Muscle of back (tissue), 11 donors: Measurements from ENCODE around the gene HELZ2. TPM values are rescaled to one million over a fixed set of nuclear protein-coding genes. Genes with fewer than 3 reads are reported as not detected.
A peak's percentile ranks its signal among the peaks of the same experiment; 100 is the strongest.

Experiments used
- DNase-seq, 3 donors: peaks; one replicate each; pipeline versions ENCODE4 v3.0.0 to v3.0.0-alpha.2; 2013
- polyA plus RNA-seq, 10 donors: library from polyadenylated mRNA; unstranded; fragments of 120-200 nt; gene quantifications; one replicate each; pipeline ENCODE4 v1.2.1, GENCODE V29; 2013; ENCODE audit not compliant: insufficient read length in 10 of 10

Gene HELZ2
- polyA plus RNA-seq, 10 donors = 5.2 to 11.1 (median 6.8) TPM

GRCh38 chr20:63539441-63540370 is 34.3 kb downstream of the HELZ2 start:
- no peak for DNase-seq

- DNase-seq = no peak
These were observed 35.0 kb downstream of the HELZ2 start for GRCh38 chr20:63539092-63539430.

- no peak for DNase-seq
These were observed 35.6 kb downstream of the HELZ2 start for GRCh38 chr20:63538204-63539091.

GRCh38 chr20:63537525-63538203 is 36.4 kb downstream of the HELZ2 start:
- peak; percentile 61 to 88 (median 84) for DNase-seq

- no peak for DNase-seq
These were observed 37.0 kb downstream of the HELZ2 start, which contains the start of gene PTK6 for GRCh38 chr20:63536997-63537524. Gene PTK6, minus strand, starts transcription at chr20:63537376. Its CDS starts 62 bp downstream, at chr20:63537314.

GRCh38 chr20:63536241-63536977 is 37.6 kb downstream of the HELZ2 start:
- DNase-seq = no peak

- DNase-seq = no peak
These were observed 39.0 kb downstream of the HELZ2 start for GRCh38 chr20:63534831-63535651.

GRCh38 chr20:63534427-63534830 is 39.6 kb downstream of the HELZ2 start:
- no peak for DNase-seq

GRCh38 chr20:63533871-63534393 is 40.1 kb downstream of the HELZ2 start:
- no peak for DNase-seq

- DNase-seq = no peak
These were observed 40.7 kb downstream of the HELZ2 start for GRCh38 chr20:63533388-63533787.

GRCh38 chr20:63532449-63532971 is 41.5 kb downstream of the HELZ2 start:
- no peak for DNase-seq

GRCh38 chr20:63531686-63532448 is 42.2 kb downstream of the HELZ2 start:
- DNase-seq = no peak

GRCh38 chr20:63530788-63531160 is 43.3 kb downstream of the HELZ2 start:
- no peak for DNase-seq

- DNase-seq = no peak
These were observed 43.9 kb downstream of the HELZ2 start for GRCh38 chr20:63529861-63530787.

- DNase-seq = no peak
These were observed 44.7 kb downstream of the HELZ2 start for GRCh38 chr20:63529180-63529860.

- DNase-seq = no peak
These were observed 46.9 kb downstream of the HELZ2 start for GRCh38 chr20:63527184-63527583.

- no peak for DNase-seq
These were observed 48.1 kb downstream of the HELZ2 start for GRCh38 chr20:63525971-63526370.
